Neuronal stem cell (in vitro differentiated cells): ENCODE results near the gene KDM7A.

Experiments used
- DNase-seq: peaks from one replicate; pipeline ENCODE4 v3.0.0-alpha.2; 2013; ENCODE audit warnings: low spot score
- H2AFZ ChIP-seq: one replicate; pipeline ENCODE4 v1.6.1; 2013; ENCODE audit warnings: mild to moderate bottlenecking, low read length, inconsistent platforms
- H2AK5ac ChIP-seq: 2 replicates; pipeline ENCODE4 v1.6.1; 2013; ENCODE audit warnings: low read depth, mild to moderate bottlenecking, inconsistent platforms, low read length, moderate library complexity, mixed read lengths
- H2BK120ac ChIP-seq: 2 replicates; pipeline ENCODE4 v1.6.1; 2013; ENCODE audit warnings: low read depth, mild to moderate bottlenecking, inconsistent platforms, low read length, moderate library complexity, mixed read lengths
- H2BK12ac ChIP-seq: one replicate; pipeline ENCODE4 v1.6.1; 2013; ENCODE audit warnings: low read length, inconsistent platforms
- H2BK15ac ChIP-seq: 2 replicates; pipeline ENCODE4 v1.6.1; 2013; ENCODE audit warnings: mild to moderate bottlenecking, low read length, inconsistent platforms, mixed read lengths
- H2BK5ac ChIP-seq: one replicate; pipeline ENCODE4 v1.6.1; 2013; ENCODE audit warnings: inconsistent platforms, mild to moderate bottlenecking, low read length, moderate library complexity
- H3K14ac ChIP-seq: one replicate; pipeline ENCODE4 v1.6.1; 2013; ENCODE audit warnings: low read length, inconsistent platforms
- H3K18ac ChIP-seq: 2 replicates; pipeline ENCODE4 v1.6.1; 2013; ENCODE audit warnings: low read length, inconsistent platforms
- H3K23ac ChIP-seq: 2 replicates; pipeline ENCODE4 v1.6.1; 2013; ENCODE audit warnings: low read depth, mild to moderate bottlenecking, mixed read lengths, low read length, inconsistent platforms; ENCODE audit not compliant: poor library complexity
- H3K27ac ChIP-seq: replicated peaks from 3 replicates; pipeline ENCODE4 v1.5.1; 2013; ENCODE audit warnings: low read length, inconsistent platforms
- H3K27me3 ChIP-seq, 3 experiments: 2 replicates each; pipeline ENCODE4 v1.6.1; 2013; ENCODE audit warnings: low read length in 3 of 3, mild to moderate bottlenecking in 2 of 3, inconsistent platforms in 1 of 3, low read depth in 1 of 3, mixed read lengths in 1 of 3, moderate library complexity in 1 of 3; ENCODE audit not compliant: control insufficient read depth in 3 of 3, insufficient read depth in 3 of 3
- H3K36me3 ChIP-seq, 2 donors: replicated peaks in 1 of 2; 2 replicates each; pipeline ENCODE4 v1.6.1; 2013; ENCODE audit warnings: low read length in 2 of 2; ENCODE audit not compliant: control insufficient read depth in 2 of 2, insufficient read depth in 2 of 2
- H3K4ac ChIP-seq: 2 replicates; pipeline ENCODE4 v1.6.1; 2013; ENCODE audit warnings: inconsistent platforms, mild to moderate bottlenecking, low read length, moderate library complexity
- H3K4me1 ChIP-seq, 2 donors: 1 replicate in 1 of 2; 2 replicates in 1 of 2; pipeline ENCODE4 v1.6.1; 2013; ENCODE audit warnings: low read length in 2 of 2, low read depth in 1 of 2; ENCODE audit not compliant: control insufficient read depth in 2 of 2, insufficient read depth in 1 of 2
- H3K4me2 ChIP-seq: one replicate; pipeline ENCODE4 v1.6.1; 2013; ENCODE audit warnings: mild to moderate bottlenecking, low read length, inconsistent platforms; ENCODE audit not compliant: insufficient read depth, poor library complexity, severe bottlenecking
- H3K4me3 ChIP-seq, 2 donors: 2 replicates each; pipeline ENCODE4 v1.5.1; 2013; ENCODE audit warnings: low read length in 2 of 2, mild to moderate bottlenecking in 2 of 2, inconsistent platforms in 1 of 2, moderate library complexity in 1 of 2
- H3K79me1 ChIP-seq: one replicate; pipeline ENCODE4 v1.6.1; 2013; ENCODE audit warnings: low read depth, mild to moderate bottlenecking, inconsistent platforms, low read length, moderate library complexity
- H3K9ac ChIP-seq: one replicate; pipeline ENCODE4 v1.6.1; 2013; ENCODE audit warnings: mild to moderate bottlenecking, low read depth, low read length, inconsistent platforms; ENCODE audit not compliant: poor library complexity
- H3K9me3 ChIP-seq, 2 donors: replicated peaks in 1 of 2; 2 replicates each; pipeline versions ENCODE3 to v1.6.1; 2013; ENCODE audit warnings: low read length in 2 of 2, mild to moderate bottlenecking in 2 of 2, inconsistent platforms in 1 of 2, low read depth in 1 of 2, mixed read lengths in 1 of 2, moderate library complexity in 1 of 2; ENCODE audit not compliant: control insufficient read depth in 2 of 2, insufficient read depth in 1 of 2
- H4K8ac ChIP-seq: one replicate; pipeline ENCODE4 v1.6.1; 2013; ENCODE audit warnings: low read depth, mild to moderate bottlenecking, inconsistent platforms, low read length, moderate library complexity
- H4K91ac ChIP-seq: one replicate; pipeline ENCODE4 v1.6.1; 2013; ENCODE audit warnings: low read length, low read depth, mild to moderate bottlenecking, inconsistent platforms; ENCODE audit not compliant: poor library complexity
- WGBS, 2 donors: extraction: QIAGEN DNeasy Blood & Tissue Kit; methylation state at CpG; one replicate each; pipeline ENCODE4 v1.1.7; 2013; ENCODE audit warnings: missing lambda C conversion rate in 2 of 2, mixed read lengths in 1 of 2; ENCODE audit not compliant: insufficient read length in 2 of 2, insufficient replicate concordance in 1 of 2; ENCODE audit errors: extremely low coverage in 2 of 2; 5-methylcytosine and 5-hydroxymethylcytosine counted together

The KDM7A gene

DNA sequence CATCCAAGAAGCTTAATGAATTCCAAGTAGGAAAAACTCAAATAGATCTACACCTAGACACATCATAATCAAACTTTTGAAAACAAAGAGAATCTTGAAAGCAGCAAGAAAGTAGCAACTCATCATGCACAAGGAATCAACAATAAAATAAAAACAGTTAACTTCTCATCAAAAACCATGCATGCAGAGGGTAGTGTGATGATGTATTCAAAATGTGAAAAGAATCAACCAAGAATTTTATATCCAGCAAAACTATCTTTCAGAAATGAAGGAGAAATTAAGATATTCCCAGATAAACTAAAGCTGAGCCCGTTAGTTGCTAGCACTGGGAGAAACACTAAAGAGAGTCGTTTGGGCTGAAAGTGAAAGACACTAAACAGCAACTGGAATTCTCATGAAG is 109.7 kb downstream of the KDM7A start:
- H2AK5ac ChIP-seq: no peak overlapping the region
- no peak overlapping the region for H3K23ac ChIP-seq
- H3K36me3 ChIP-seq: no peaks in the 10 kb centered on the region
- no peaks in the 10 kb centered on the region for H3K79me1 ChIP-seq
- no peak overlapping the region for H2BK15ac ChIP-seq
- H2BK120ac ChIP-seq: no peak overlapping the region
- DNase-seq: no peak
- no peak overlapping the region for H3K4me2 ChIP-seq
- no peak overlapping the region for H4K8ac ChIP-seq
- WGBS, 2 donors: no CpG with 5 or more reads among the region's 2 CpGs
- H3K9me3 ChIP-seq: peaks cover 3 to 19% of the 10 kb centered on the region in 2 donors
- no peak overlapping the region for H3K4me3 ChIP-seq
- peaks cover 12 to 19% (median 19%) of the 10 kb centered on the region in 3 experiments for H3K27me3 ChIP-seq
- H4K91ac ChIP-seq: no peak overlapping the region
- no peak overlapping the region for H3K27ac ChIP-seq
- H2AFZ ChIP-seq: no peak overlapping the region
- no peak overlapping the region for H3K18ac ChIP-seq
- H3K14ac ChIP-seq: no peak overlapping the region
- H3K4me1 ChIP-seq: no peaks in the 10 kb centered on the region
- H3K9ac ChIP-seq: no peak overlapping the region
- H2BK5ac ChIP-seq: no peak overlapping the region
- no peak overlapping the region for H2BK12ac ChIP-seq
- no peak overlapping the region for H3K4ac ChIP-seq

DNA sequence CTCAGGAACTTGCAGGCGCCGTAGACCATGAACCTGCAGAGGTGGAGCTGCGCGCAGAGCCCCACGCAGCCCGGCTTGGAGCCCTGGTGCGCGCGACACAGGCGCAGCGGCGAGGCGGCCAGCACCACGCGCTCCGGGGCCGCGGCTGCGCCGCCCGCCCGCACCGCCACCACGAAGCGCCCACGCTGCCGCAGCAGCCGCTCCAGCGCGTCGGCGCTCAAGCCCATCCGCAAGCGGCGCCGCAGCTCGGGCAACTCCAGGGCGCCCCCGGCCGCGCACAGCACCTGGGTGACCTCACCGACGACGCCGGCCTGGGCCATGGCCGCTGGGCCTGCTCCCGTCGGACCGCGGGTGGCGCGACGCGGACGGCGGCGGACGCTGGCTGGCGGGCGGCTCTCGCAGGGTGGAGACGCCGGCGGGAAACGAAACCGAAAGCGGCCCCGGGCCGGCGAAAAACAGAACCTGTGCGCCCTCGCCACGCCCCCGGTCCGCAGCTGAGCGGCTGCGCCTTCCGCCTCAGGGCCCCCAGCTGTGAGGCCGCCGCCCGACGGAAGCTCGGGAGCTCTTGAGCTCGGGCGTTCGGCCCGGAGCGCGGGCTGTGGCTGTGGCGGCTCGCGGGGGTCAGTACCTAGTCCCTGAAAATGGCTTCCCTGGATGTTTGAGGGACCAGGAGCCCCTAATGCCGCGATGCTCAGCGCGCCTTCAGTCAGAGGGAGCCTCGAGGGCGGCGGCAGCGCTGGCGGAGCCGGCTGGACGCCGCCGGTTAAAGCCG is 114.1 kb downstream of the KDM7A start, which contains the start of gene PARP12:
TSS of gene PARP12 (minus strand) at position 424 of the 772 bp plus-strand sequence. CDS start at position 320, 104 bp downstream.
- Histone ChIP-seq H2AFZ (peak within 1 kb of the TSS; percentile 94), H3K9me3 (peaks cover 5 to 19% of the 10 kb centered on the region in 2 donors), H2BK12ac (no peak within 1 kb of the TSS), H2BK5ac (no peak within 1 kb of the TSS), H2AK5ac (no peak within 1 kb of the TSS), H3K4me1 (no peaks in the 10 kb centered on the region), H3K36me3 (no peaks in the 10 kb centered on the region), H3K27ac (no peak within 1 kb of the TSS), H3K14ac (no peak within 1 kb of the TSS), H3K4me2 (peak within 1 kb of the TSS; percentile 96), H3K23ac (peak within 1 kb of the TSS; percentile 78), H3K4ac (no peak within 1 kb of the TSS), H4K8ac (no peak within 1 kb of the TSS), H3K18ac (peak within 1 kb of the TSS; percentile 89), H2BK15ac (no peak within 1 kb of the TSS), H3K9ac (peak within 1 kb of the TSS; percentile 93), H3K27me3 (peaks cover 14 to 35% (median 31%) of the 10 kb centered on the region in 3 experiments), H2BK120ac (no peak within 1 kb of the TSS), H3K79me1 (no peaks in the 10 kb centered on the region), H3K4me3 (peak within 1 kb of the TSS; percentile 41 to 78), H4K91ac (no peak within 1 kb of the TSS)
- no CpG with 5 or more reads among the region's 106 CpGs for WGBS, 2 donors
- peak; percentile 27 for DNase-seq

- no peak overlapping the region for H2BK12ac ChIP-seq
- H2BK120ac ChIP-seq: no peak overlapping the region
- DNase-seq: no peak
Observed at GRCh38 chr7:140062118-140062527, 114.7 kb downstream of the KDM7A start.

DNA sequence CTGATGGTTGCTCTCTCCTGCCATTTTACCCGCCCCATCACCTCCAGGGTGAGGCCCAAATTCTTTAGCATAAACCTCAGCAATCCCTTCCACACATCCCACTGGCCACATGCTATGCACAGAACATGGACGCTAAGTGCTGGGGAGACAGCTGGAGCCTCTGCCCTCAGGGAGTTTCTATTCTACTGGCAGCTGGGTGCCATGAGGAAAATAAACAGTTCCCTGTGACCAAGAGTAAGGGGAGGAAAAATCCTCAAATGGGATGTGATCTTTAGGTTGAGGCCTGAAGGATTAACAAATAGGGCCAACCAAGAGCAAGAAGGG is 115.2 kb downstream of the KDM7A start:
- no peak overlapping the region for H2AK5ac ChIP-seq
- no peak overlapping the region for H2AFZ ChIP-seq
- no peak overlapping the region for H3K9ac ChIP-seq
- H3K79me1 ChIP-seq: no peaks in the 10 kb centered on the region
- H3K36me3 ChIP-seq: no peaks in the 10 kb centered on the region
- H4K8ac ChIP-seq: no peak overlapping the region
- H3K4ac ChIP-seq: no peak overlapping the region
- no CpG with 5 or more reads among the region's 2 CpGs for WGBS, 2 donors
- no peak overlapping the region for H3K4me2 ChIP-seq
- no peak overlapping the region for H2BK12ac ChIP-seq
- no peak overlapping the region for H2BK15ac ChIP-seq
- no peak overlapping the region for H2BK5ac ChIP-seq
- peak overlapping the region in 1 of 2 donors; percentile 38 for H3K4me3 ChIP-seq
- H3K23ac ChIP-seq: no peak overlapping the region
- peaks cover 5 to 10% of the 10 kb centered on the region in 2 donors for H3K9me3 ChIP-seq
- no peaks in the 10 kb centered on the region for H3K4me1 ChIP-seq
- no peak overlapping the region for H3K14ac ChIP-seq
- no peak overlapping the region for H2BK120ac ChIP-seq
- H3K27me3 ChIP-seq: peaks cover 14 to 35% (median 31%) of the 10 kb centered on the region in 3 experiments
- no peak for DNase-seq
- no peak overlapping the region for H3K18ac ChIP-seq
- no peak overlapping the region for H3K27ac ChIP-seq
- H4K91ac ChIP-seq: no peak overlapping the region

More at GRCh38 chr7:140062118-140062527, 114.7 kb downstream of the KDM7A start:
- Histone ChIP-seq H3K79me1 (no peaks in the 10 kb centered on the region), H3K9ac (no peak overlapping the region), H2BK15ac (no peak overlapping the region), H2BK5ac (no peak overlapping the region), H3K14ac (no peak overlapping the region), H3K4me3 (peak overlapping the region; percentile 41 to 78), H2AK5ac (no peak overlapping the region), H3K4me1 (no peaks in the 10 kb centered on the region), H4K91ac (no peak overlapping the region), H3K27me3 (peaks cover 14 to 35% (median 31%) of the 10 kb centered on the region in 3 experiments), H3K9me3 (peaks cover 5 to 15% of the 10 kb centered on the region in 2 donors), H3K4ac (no peak overlapping the region), H3K18ac (peak overlapping the region; percentile 67), H4K8ac (no peak overlapping the region), H3K36me3 (no peaks in the 10 kb centered on the region), H3K27ac (no peak overlapping the region), H3K4me2 (peak overlapping the region; percentile 96), H2AFZ (peak overlapping the region; percentile 94), H3K23ac (peak overlapping the region; percentile 78)
- no CpG with 5 or more reads among the region's 32 CpGs for WGBS, 2 donors
